NCI-H510A (cell line): ENCODE data around the gene AGBL5.
"Not testable (repeated sequence)": the region's sequence is repeated elsewhere in the genome, so short reads cannot be mapped to it uniquely, and the experiment has no call there.

ENCODE experiments used
- DNase-seq: peaks from one replicate; lab custom pipeline; 2025; lab: John Stamatoyannopoulos, UW

The AGBL5 gene

DNA sequence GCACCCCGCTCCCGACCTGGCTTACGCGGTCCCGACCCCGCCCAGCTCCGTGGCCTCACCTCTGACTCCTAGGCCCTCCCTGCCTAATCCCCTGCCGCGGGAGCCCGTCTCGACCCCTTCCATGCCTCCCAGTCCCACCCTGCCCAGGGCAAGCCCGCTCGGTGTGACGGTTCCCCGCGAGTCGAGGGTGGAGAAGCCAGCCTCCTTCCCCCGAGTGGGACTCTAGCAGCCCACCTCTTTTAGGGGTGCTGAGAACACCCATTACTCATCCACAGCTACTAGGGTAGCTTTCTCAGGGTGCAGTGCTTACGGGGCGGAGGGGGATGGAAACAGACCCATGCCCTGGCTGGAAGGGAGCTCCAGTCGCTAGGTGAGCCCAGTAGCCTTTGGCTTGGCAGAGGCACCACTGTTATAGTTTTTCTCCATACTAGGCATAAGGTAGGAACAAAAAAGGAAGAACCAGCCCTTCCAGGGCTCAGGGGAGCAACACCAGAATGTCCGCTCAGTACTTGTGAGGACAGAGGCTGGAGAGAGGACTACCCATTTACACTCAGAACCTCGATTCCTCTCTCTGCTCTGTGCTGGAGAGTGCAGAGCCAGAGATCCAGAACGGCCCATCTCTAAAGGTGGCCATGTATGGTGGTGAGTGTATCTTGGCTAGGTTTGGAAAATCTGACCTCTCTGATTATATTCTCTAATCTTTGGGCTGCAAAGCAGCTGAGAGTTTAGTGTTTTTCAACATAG is 606 bp downstream of the AGBL5 start:
- no peak for DNase-seq

DNA sequence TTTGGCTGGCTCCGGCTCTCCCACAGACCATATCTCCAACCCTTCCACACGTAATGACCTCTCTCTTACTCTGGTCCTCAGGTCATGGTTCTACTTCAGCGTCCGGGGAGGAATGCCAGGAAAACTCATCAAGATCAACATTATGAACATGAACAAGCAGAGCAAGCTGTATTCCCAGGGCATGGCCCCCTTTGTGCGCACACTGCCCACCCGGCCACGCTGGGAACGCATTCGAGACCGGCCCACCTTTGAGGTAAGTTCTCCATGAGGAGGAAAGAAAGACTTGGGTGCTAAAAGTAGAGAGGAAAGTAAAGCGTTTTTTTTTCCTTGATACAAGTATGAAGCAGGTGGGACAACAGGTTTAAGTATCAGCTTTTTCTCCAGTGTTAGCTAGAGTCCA is 1.9 kb downstream of the AGBL5 start:
- no peak for DNase-seq

DNA sequence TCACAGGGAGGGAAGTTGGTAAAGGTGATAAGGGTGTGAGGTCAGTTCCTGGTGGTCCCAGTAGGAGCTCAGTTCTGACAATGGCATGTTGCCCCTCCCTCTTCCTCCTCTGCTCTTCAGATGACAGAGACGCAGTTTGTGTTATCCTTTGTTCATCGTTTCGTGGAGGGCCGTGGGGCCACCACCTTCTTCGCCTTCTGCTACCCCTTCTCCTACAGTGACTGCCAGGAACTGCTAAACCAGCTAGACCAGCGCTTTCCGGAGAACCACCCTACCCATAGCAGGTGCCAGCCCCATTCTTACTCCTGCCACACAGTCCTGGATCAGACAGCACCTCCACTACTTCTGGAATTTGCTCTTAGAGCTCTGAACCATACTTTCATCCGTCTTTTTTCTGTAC is 2.3 kb downstream of the AGBL5 start:
- DNase-seq = no peak

DNA sequence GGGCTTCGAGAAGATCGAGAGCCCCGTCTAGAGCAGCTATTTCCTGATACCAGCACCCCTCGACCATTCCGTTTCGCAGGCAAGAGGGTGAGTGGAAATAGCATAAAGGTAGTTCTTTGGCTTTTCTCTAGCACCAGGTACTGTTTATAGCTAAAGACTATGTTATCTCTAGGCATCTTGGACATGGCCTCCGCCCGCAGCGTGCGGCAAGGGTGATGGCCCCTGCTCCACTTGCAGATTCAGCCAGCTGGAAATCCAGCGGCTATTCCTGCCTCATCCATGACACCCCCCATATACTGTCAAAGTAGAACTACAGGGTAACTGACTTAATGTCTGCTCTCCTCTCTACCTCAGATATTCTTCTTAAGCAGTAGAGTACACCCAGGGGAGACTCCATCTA is 3.3 kb downstream of the AGBL5 start:
- no peak for DNase-seq

DNA sequence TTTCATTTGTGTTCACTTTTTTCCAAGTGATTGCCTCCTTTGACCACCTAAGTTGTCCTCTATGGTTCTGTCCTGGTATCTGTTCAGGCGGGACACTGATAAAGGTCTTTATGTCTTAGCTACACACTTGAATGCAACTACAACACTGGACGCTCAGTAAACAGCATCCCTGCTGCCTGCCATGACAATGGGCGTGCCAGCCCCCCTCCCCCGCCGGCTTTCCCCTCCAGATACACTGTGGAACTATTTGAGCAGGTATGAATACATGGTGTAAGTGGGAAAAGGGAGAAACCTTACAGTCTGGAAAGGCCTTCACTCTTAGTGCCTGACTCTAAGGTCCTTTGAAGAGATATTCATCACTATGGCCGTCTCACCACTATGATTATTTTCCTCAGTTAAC is 5.7 kb downstream of the AGBL5 start:
- no peak for DNase-seq

DNA sequence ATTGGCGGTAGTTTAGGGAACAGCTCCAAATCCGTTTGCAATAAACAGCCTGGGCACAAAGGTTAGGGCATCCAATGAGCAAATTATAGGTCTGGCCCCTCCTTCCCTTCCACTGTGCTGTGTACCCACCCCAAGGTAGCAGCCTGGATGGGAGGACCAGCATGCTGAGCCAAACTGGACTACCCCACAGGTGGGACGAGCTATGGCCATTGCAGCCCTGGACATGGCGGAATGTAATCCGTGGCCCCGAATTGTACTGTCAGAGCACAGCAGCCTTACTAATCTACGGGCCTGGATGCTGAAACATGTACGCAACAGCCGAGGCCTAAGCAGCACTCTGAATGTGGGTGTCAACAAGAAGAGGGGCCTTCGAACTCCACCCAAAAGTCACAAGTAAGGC is 6.7 kb downstream of the AGBL5 start:
- no peak for DNase-seq

DNA sequence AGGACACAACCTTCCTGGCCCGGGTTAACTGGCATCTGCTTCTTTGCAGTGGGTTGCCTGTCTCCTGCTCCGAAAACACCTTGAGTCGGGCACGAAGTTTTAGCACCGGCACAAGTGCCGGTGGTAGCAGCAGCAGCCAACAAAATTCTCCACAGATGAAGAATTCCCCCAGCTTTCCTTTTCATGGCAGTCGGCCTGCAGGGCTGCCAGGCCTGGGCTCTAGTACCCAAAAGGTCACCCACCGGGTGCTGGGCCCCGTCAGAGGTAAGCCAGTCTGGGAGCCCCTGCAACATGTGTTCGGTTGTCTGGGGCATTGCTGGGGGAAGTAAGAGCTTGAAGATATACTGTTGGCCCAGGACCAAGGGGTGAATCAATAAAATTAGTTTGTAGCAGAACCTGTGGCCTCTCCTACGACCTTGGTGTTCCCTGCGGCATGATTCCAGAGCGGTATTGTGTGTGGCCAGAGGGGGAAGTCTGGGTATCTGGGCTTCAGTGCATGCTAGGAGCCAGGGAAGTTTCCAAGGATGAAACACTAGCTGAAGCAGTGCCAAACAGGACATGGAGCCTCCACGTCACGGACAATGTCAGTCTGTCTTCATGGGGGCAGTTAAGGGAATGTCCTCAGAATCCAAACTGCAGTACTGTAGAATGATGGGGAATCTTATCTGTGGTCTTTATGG is 7.8 kb downstream of the AGBL5 start:
- DNase-seq = no peak

DNA sequence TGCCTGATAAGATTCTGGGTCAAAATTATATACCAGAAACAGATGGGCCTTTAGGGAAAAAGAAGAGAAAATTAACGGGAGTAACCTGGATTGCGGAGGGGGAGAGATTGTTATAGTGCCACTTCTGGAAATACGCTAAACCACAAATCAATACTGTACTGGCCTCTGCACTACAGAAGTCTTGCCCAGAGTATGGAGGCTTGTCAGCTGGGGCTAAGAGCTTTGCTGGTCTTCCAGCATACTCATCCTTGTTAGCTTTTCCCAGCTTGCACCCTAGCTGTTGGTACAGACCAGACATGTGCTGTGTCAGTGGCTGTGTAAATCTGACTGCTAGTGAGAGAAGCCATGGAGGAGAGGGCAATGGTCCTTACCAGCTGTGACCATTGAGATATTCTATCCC is 8.9 kb downstream of the AGBL5 start:
- DNase-seq = no peak

DNA sequence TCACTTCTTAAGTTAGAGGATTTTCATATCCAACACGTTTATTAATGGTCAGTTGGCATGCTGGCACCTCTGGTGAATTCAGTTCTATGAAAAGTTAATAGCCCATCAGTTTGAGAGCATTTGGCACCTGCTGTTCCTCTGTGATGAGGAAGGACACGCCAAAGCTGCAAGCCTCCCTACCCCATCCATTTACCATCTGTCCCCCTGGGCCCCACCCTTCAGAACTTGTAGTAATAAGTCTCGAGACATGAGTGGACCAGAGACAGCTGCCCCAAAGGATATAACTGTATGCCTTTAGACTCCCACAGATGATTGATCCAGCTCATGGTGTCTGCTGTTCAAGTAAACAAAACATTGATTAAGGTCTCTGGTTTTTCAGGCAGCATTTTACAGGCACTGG is 13.7 kb downstream of the AGBL5 start:
- DNase-seq = no peak

DNA sequence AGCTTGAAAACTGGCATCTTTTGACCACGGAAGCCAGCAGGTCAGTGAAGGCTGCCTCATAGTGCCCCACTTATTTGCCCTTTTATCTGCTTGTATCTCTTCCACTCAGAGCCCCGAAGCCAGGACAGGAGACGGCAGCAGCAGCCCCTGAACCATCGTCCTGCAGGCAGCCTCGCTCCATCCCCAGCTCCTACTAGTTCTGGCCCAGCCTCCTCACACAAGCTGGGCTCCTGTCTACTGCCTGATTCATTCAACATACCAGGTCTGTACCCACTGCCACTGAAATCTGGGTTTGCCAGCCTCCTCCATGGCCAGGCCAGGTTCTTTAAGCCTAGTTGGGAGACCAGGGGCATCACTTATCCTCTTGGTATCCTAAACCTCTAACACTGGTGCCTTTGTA is 15.9 kb downstream of the AGBL5 start:
- no peak for DNase-seq

DNA sequence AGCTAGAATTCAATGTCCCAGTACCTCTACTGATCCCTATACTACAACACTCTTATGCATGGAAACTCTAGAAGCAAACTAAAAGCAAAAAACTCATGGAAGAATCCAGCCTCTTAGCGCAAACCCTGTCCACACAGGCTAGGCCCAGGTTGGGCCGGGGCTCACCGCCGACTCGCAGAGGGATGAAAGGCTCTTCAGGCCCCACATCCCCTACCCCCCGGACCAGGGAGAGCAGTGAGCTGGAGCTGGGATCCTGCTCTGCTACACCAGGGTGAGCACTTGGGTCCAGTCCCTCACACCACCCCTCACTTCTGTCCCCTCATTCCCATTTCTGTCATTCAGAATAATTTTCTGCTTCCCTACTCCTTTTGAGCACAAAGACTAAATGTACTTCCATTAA is 18.0 kb downstream of the AGBL5 start:
- DNase-seq = no peak

DNA sequence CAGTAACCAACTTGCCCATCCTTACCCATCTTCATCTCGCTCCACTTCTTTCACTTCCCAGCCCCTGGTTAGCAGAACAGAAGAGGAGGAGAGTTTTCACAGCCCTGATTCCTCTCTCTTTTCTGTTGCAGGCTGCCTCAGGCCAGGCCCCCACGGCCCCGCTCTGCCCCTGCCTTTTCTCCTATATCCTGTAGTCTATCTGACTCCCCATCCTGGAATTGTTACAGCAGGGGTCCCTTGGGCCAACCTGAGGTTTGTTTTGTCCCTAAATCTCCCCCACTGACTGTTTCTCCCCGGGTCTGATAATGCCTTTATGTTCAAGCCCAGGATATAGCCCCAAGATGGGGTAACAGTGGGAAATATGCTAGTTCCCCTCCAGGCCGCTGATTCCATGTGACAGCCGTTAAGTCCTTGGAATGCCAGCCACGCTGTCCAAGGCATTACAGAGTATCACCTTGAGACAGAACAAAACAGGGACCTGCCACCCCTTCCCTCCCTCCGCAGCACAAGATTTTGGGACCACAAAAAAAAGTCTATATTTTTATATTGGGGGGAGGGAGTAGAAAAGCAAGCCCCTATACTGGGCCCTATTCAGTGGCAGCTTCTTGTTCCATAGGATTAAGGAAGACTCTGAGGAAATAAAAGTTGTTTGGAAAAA is 18.6 kb downstream of the AGBL5 start:
- no peak for DNase-seq

DNA sequence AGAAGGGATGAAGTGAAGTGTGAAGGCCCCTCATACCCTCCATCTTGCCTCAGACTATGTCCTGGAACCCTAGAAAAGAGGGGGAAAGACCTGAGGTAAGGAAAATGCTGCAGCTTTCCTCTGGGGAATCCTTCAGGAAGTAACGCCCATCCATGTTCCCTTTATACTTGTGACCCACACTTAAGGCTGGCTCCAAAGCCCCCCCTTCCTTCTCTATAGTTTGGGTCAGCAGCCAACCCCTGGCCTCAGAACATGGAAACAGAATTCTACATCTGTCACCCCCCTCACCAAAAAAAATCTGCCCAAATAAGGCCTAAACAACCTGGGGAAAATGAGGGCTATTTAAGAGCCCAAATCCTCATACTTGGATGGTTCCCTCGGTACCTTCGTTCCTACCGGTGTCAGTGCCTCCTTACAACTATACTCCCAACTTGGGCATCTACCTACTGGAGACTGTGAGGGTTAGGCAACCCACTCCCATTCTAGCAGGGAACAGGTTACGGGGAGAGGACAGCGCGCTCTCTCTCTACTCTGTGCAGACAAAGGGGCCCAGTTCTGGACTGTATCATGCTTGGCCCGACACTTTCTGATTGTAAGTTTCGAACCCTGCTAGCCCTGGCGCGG is 19.3 kb downstream of the AGBL5 start:
- DNase-seq = no peak

DNA sequence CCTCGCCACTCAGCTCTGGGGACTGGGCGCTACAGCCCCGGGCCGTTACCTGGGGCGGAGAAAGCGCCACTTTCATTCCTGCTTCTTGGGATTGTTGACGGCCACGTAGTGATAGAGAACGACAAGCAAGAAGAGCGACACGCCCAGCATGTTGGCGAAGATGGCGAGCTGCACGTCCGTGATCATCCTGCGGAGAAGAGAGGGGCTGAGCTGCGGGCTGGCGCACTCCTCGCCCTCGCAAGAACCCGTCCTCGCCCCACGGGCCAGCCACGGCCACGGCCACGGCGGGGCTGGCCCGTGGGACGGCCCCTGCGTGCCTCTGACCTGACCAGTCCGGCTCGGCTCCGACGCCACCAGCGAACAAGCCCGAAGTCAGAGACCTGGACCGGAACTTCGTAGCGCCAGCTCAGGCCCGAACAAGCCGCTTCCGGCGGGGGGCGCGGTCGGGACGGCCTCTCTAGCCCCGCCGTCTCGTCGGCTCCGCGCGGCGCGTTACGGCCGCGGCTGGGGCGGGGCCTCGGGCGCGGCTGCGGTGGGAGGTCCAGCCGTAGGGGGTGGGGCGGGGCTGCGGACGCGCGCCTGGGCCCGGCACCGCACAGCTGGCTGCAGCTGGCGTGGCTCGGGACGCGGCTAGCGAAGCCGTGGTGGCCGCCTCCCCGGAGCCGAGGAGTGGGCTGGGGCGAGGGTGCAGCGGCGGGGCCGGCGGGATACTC is 20.0 kb downstream of the AGBL5 start, which contains the start of gene OST4:
Gene OST4, minus strand, starts transcription at position 378 of the 713 bp plus-strand sequence.
- DNase-seq = peak; percentile 93

DNA sequence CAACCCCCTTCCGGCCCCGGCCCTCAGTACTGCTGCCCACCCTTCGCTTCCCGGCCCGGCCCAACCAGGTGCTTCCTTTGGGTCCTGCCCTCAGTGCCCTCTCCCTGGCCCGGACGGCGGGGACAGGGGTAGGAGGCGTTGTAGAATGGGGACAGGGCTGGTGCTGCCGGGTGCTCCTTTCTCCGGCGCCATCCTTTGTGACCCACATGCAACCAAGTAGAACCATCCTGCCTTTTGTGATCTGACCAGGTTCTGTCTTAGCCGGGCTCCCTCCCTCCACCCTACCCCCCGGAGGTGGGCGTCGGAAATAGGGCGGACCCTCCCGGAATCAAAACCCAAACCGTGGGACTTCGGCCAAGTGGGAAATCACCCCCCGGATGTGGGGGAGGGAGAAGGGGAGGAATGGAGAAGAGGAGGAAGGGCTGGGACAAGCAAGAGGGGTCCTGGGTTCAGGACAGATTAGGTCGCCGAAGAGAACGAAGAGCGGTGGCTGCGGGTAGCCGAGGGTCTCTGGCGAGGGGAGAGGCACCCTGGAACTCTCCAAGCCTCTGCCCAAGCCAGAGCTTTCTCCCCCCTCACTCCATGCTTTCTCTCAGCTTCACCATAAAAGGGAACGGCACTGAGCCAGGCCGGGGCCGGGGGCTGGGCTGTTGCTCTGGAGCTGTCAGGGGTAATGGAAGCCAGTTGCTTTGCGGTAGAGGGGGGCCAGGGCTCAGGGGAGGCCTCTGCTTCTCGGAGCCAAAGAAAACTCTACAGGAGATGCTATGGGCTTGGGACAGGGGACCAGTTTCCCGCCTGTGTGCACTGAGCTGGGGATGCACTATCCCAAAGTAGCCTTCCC is 20.7 kb downstream of the AGBL5 start:
- no peak for DNase-seq

DNA sequence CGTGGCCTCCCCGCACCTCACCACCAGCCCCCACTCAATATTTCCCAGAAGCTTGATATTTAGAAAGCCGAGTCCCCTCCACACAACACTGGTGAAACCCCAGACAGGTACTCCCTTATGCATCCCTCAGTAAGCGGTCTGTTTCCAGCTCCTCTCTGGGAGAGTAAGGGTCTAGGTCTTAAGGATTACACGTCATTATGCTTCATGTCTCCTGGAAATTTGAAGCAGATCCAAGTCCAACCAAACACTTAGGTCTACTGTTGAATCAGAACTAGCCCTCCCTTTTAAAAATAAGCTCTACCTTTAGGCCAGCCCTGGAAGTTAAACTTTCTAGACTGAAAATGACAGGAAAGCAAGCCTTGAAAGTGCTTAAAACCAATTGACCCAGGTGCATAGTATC is 21.5 kb downstream of the AGBL5 start:
- DNase-seq = no peak

DNA sequence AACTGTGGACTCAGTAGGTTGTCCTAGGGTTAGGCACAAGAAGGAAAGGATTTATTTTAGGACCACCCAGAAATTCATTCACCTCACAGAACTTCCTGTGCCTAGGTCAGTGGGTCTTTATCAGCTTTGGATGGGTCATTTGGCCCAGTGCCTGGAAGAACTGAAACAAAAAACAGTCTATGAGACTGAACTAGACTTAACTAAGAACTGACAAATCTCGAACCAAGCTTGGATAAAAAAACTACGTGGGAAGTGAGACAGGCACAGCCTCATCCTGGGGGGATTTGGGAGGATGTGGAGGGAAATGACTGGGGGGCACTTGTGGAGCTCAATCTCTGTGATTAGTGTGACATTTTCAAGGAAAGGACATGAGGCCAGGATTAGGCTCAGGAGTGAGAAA is 22.3 kb downstream of the AGBL5 start:
- no peak for DNase-seq

DNA sequence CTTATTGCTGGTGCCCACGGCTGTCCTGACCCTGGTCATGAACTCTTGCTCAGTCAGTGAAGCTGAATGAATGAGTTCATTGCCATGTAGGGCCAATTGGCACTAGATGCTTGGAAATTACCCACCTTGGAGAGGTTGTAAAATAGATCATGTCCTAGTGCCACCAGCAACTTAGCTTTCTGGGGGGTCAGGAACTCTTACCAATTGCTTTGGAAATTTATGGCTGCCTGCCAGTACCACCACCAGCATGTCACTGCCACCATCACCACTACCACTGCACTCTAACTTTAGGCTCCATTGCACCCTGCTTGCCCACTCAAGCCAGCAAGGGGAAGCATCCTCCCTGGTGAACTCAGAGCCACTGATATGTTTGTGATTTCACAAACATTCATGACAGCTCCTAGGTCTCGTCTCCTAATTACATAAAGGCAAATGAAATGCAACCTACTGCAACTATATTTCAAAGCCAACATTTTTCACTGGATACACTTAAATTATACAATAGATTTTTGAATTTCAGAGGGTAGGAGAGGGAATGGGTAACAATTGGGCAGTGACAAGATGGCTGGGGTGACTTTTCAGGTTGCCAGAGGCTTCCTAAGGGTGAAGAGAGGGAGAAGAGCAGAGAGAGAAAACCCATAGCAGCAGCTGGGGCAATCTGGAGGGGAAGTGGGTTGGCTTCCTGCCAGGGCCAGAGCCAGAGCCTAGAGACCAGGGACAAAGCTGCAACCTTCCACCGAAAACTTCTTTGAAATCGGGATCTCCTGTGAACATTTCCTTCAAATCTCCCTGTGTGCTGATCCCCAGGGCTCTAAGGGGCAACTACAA is 23.5 kb downstream of the AGBL5 start:
- DNase-seq = peak; percentile 41

DNA sequence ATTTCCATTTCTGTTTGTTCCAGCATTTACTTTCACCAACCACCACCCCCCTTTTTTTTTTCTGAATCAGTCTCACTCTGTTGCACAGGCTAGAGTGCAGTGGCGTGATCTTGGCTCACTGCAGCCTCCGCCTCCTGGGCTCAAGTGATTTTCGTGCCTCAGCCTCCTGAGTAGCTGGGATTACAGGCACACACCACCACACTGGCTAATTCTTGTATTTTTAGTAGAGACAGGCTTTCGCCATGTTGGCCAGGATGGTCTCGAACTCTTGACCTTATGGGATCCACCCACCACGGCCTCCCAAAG is 24.1 kb downstream of the AGBL5 start:
- not testable (repeated sequence) for DNase-seq

DNA sequence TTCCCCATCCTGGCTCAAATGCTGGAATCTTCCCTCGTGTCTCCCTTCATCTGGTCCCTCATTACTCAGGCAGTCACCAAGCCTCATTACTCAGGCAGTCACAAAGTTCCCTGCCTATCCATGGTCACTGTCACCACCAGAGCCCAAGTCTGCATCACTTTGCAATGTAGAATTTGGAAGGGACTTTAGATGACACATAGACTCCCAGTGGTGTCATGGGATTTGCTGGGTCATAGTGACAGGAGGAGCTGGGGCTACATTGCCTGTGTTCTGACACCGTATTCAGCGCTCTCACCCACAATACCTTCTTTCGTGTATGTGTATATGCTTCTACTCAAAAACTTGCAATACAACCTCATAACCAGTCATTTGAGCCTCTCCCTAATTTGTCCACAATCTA is 24.9 kb downstream of the AGBL5 start:
- DNase-seq = no peak

DNA sequence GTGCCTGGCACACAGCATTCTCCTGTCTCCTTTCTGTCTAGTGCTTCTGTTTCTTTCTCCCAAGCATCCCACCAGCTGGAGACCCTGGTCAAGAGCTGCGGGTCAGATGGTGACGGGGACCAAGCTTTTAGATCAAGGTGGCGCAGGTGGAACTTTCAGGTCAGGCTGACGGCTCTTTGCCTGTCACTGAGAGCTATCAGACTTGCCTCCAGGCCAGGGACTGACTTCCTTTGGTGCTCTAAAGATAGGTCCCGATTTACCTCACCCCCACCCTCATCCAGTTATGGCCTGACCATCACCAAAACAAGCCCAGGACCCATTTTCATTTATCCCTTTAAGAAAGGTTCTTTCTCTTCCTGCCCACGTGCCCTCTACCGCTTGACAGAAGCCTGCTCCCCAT is 25.8 kb downstream of the AGBL5 start:
- no peak for DNase-seq
